HG03108 (cell line): ENCODE data around the gene SMC3.
"Not testable (repeated sequence)": the region's sequence is repeated elsewhere in the genome, so short reads cannot be mapped to it uniquely, and the experiment has no call there.

Experiments
- ATAC-seq: cut with Tn5 transposase; IDR thresholded peaks from one replicate; pipeline ENCODE4 v1.9.1; 2021; ENCODE audit warnings: moderate library complexity; ENCODE audit not compliant: unreplicated experiment

The SMC3 gene

GRCh38 chr10:110619514-110620397 lies 52.3 kb downstream of the SMC3 start:
- no peak for ATAC-seq

GRCh38 chr10:110620398-110620719 lies 52.9 kb downstream of the SMC3 start:
- no peak for ATAC-seq

GRCh38 chr10:110623316-110623715 lies 55.8 kb downstream of the SMC3 start:
- ATAC-seq, result not testable (repeated sequence)

- no peak for ATAC-seq
Observed at GRCh38 chr10:110625356-110625894, 57.9 kb downstream of the SMC3 start.

- no peak for ATAC-seq
Observed at GRCh38 chr10:110625951-110626855, 58.7 kb downstream of the SMC3 start.

GRCh38 chr10:110628161-110628560 lies 60.7 kb downstream of the SMC3 start:
- no peak for ATAC-seq

- ATAC-seq, result no peak
Observed at GRCh38 chr10:110629680-110630191, 62.2 kb downstream of the SMC3 start.

GRCh38 chr10:110631934-110632333 lies 64.4 kb downstream of the SMC3 start:
- no peak for ATAC-seq

- ATAC-seq, result no peak
Observed at GRCh38 chr10:110632591-110633215, 65.2 kb downstream of the SMC3 start.

- no peak for ATAC-seq
Observed at GRCh38 chr10:110634527-110635209, 67.2 kb downstream of the SMC3 start.

- ATAC-seq, result no peak
Observed at GRCh38 chr10:110636572-110636931, 69.1 kb downstream of the SMC3 start.

- ATAC-seq, result no peak
Observed at GRCh38 chr10:110636932-110637557, 69.5 kb downstream of the SMC3 start.

- ATAC-seq, result no peak
Observed at GRCh38 chr10:110637558-110638053, 70.1 kb downstream of the SMC3 start.

GRCh38 chr10:110638319-110638718 lies 70.8 kb downstream of the SMC3 start:
- ATAC-seq, result no peak

GRCh38 chr10:110639046-110639445 lies 71.6 kb downstream of the SMC3 start:
- ATAC-seq, result not testable (repeated sequence)

GRCh38 chr10:110639858-110640257 lies 72.4 kb downstream of the SMC3 start:
- not testable (repeated sequence) for ATAC-seq

GRCh38 chr10:110641256-110641655 lies 73.8 kb downstream of the SMC3 start:
- ATAC-seq, result no peak

- no peak for ATAC-seq
Observed at GRCh38 chr10:110642204-110643034, 74.9 kb downstream of the SMC3 start.
